ENCODE results near the gene CAD. TPM values are rescaled to one million over a fixed set of nuclear protein-coding genes. Genes with fewer than 3 reads are reported as not detected.

Gene CAD
- total RNA-seq, 2 donors from 2014 or later = 18.4 to 36.9 TPM

DNA sequence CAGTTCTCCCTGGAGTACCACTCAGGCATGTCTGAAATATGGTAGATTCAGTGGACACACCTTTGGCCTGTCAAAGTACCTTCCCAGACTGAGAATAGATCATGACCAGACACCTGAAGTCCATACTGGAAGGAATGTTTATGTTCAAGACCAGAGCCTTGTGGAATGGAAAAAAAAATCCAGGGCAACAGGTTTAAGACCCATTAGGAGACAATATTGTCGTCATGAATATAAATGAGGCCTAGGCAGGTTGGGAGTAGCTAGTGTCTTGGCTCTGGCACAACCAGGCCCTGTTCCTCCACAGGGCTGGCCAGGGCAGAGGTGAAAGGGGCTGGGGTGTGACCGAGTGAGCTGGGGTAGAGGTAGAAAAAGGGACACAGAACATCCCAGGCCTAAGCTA lies 18.5 kb upstream of the CAD start:
- DNase-seq = no peak
- Histone ChIP-seq H3K4me3 (no peak overlapping the region), H3K4me1 (peaks cover 9% of the 10 kb centered on the region), H3K9me3 (no peaks in the 10 kb centered on the region), H3K27ac (no peak overlapping the region), H3K27me3 (no peaks in the 10 kb centered on the region), H3K36me3 (replicated peaks in 1 of 2; ENCODE audit: insufficient read depth in 1 of 2, low read depth in 2 of 2) (peaks cover 0 to 1% of the 10 kb centered on the region in 2 donors)
- intact Hi-C loops (cut with DNase I) = no loop called here
- ATAC-seq = no peak
- TF ChIP-seq POLR2A (IDR thresholded peaks at IDR 0.05) = no peak
- TF ChIP-seq, protein P1, sequence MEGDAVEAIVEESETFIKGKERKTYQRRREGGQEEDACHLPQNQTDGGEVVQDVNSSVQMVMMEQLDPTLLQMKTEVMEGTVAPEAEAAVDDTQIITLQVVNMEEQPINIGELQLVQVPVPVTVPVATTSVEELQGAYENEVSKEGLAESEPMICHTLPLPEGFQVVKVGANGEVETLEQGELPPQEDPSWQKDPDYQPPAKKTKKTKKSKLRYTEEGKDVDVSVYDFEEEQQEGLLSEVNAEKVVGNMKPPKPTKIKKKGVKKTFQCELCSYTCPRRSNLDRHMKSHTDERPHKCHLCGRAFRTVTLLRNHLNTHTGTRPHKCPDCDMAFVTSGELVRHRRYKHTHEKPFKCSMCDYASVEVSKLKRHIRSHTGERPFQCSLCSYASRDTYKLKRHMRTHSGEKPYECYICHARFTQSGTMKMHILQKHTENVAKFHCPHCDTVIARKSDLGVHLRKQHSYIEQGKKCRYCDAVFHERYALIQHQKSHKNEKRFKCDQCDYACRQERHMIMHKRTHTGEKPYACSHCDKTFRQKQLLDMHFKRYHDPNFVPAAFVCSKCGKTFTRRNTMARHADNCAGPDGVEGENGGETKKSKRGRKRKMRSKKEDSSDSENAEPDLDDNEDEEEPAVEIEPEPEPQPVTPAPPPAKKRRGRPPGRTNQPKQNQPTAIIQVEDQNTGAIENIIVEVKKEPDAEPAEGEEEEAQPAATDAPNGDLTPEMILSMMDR (IDR thresholded peaks at IDR 0.05) = no peak
- 64 to 81% methylated on average over 2 of the region's 2 CpGs for whole genome bisulfite sequencing, 2 donors

DNA sequence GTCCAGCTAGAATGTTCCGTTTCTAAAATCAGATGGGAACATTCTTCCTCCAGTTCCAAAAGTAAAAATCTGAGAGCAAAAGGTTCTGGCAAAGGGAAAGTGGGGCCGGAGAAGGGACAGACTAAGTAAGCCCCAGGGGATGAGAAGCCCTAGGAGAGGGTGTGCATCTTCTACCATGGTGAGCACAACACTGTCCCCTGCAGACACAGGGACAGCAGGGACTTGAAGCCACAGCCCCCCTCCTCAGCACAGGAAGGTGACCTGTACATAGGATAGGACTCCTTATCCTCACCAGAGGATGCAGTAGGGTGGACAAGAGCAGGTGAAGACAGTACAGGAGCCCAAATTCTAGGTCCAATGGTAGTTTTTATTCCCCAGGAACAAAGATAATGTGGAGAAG lies 17.9 kb upstream of the CAD start:
- Histone ChIP-seq H3K4me1 (peaks cover 9% of the 10 kb centered on the region), H3K27me3 (no peaks in the 10 kb centered on the region), H3K36me3 (replicated peaks in 1 of 2; ENCODE audit: insufficient read depth in 1 of 2, low read depth in 2 of 2) (peaks cover 0 to 3% of the 10 kb centered on the region in 2 donors), H3K27ac (no peak overlapping the region), H3K9me3 (no peaks in the 10 kb centered on the region), H3K4me3 (no peak overlapping the region)
- WGBS, 2 donors = 82 to 85% methylated on average over 2 of the region's 2 CpGs
- ATAC-seq (no peak), DNase-seq (no peak)
- TF ChIP-seq POLR2A (IDR thresholded peaks at IDR 0.05) = no peak
- TF ChIP-seq, protein P1 (IDR thresholded peaks at IDR 0.05) = no peak
- intact Hi-C loops (cut with DNase I) = no loop called here

DNA sequence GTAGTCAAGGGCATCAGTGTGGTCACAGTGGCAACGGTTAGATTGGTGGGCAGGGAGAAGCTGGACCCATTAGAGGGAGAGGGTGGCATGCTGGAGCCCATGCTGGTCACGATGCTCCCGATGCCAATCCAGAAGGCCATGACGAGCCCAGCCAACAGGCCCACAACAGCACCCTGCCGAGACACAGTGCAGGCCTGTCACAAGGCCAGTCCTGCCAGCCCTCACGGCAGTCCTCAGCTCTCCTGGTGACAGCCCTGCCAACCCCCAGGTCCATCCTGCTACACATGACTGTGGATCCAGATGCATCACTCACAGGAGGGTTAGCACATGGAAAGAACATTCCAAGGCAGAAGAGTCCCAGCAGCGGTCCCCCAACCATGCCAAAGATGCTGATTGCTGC lies 15.5 kb upstream of the CAD start:
- TF ChIP-seq, protein P1 (IDR thresholded peaks at IDR 0.05) = no peak
- TF ChIP-seq POLR2A (IDR thresholded peaks at IDR 0.05) = no peak
- DNase-seq = no peak
- H3K4me3 ChIP-seq = no peak overlapping the region
- peaks cover 0 to 11% of the 10 kb centered on the region in 2 donors for H3K36me3 ChIP-seq (replicated peaks in 1 of 2; ENCODE audit: insufficient read depth in 1 of 2, low read depth in 2 of 2)
- ATAC-seq = no peak
- intact Hi-C loops (cut with DNase I) = no loop called here
- H3K27me3 ChIP-seq = no peaks in the 10 kb centered on the region
- no peaks in the 10 kb centered on the region for H3K4me1 ChIP-seq
- H3K9me3 ChIP-seq = no peaks in the 10 kb centered on the region
- 91 to 100% methylated on average over 1 to 7 of the region's 7 CpGs for WGBS, 2 donors
- no peak overlapping the region for H3K27ac ChIP-seq

DNA sequence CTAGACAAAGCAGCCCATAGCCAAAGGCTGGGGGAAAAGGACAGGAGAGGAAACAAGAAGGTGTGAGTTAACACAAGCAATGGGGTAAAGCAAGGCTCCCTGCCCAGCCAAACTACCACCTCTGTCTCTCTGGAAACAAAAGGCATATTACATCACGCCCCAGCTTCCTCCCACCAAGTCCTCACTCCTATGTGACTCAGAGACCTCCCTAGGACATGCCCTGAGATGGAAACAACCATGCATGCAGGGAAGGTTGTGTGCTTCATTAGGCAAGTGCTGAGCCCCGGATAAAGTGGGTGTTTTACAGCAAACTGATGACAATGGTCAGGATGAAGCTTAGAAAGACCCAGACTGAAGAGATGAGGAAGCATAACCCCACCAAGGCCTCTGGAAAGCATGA lies 14.3 kb upstream of the CAD start:
- ATAC-seq (no peak), DNase-seq (no peak)
- H3K27me3 ChIP-seq = no peaks in the 10 kb centered on the region
- no peak overlapping the region for H3K27ac ChIP-seq
- H3K4me1 ChIP-seq = no peaks in the 10 kb centered on the region
- H3K36me3 ChIP-seq (replicated peaks in 1 of 2; ENCODE audit: insufficient read depth in 1 of 2, low read depth in 2 of 2) = peaks cover 0 to 13% of the 10 kb centered on the region in 2 donors
- H3K4me3 ChIP-seq = no peak overlapping the region
- no peak for TF ChIP-seq POLR2A (IDR thresholded peaks at IDR 0.05)
- TF ChIP-seq, protein P1 (IDR thresholded peaks at IDR 0.05) = no peak
- 63 to 86% methylated on average over 2 of the region's 2 CpGs for WGBS, 2 donors
- H3K9me3 ChIP-seq = no peaks in the 10 kb centered on the region
- intact Hi-C loops (cut with DNase I) = no loop called here

DNA sequence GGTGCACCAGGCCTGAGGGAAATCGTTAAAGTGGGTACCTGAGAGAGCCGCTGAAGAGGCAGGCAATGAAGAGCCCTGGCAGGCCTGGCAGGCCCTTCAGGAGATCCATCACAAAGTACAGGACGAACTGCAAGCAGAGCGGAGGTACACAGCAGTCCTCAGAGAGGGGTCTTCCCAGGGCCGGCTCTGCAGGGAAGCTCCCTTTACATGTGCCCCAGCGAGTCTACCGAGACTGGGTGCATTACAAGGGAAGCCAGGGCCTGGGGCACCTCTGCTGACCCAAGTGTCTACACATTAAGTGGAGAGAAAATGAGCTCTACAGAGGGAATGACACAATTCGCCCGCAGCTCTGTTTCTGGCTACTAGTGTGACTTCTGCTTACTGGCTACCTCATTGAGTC lies 13.4 kb upstream of the CAD start:
- Histone ChIP-seq H3K27me3 (no peaks in the 10 kb centered on the region), H3K9me3 (no peaks in the 10 kb centered on the region), H3K27ac (no peak overlapping the region), H3K4me1 (no peaks in the 10 kb centered on the region), H3K4me3 (no peak overlapping the region), H3K36me3 (replicated peaks in 1 of 2; ENCODE audit: insufficient read depth in 1 of 2, low read depth in 2 of 2) (peaks cover 0 to 15% of the 10 kb centered on the region in 2 donors)
- DNase-seq (no peak), ATAC-seq (no peak)
- WGBS, 2 donors = 82 to 89% methylated on average over 4 to 9 of the region's 9 CpGs
- intact Hi-C loops (cut with DNase I) = no loop called here
- TF ChIP-seq POLR2A (IDR thresholded peaks at IDR 0.05) = no peak
- TF ChIP-seq, protein P1 (IDR thresholded peaks at IDR 0.05) = no peak
